Fibroblast of the aortic adventitia (primary cell): ENCODE results near the gene TEC. TPM values are rescaled to one million over a fixed set of nuclear protein-coding genes. Genes with fewer than 3 reads are reported as not detected.
"Not testable (repeated sequence)": the region's sequence is repeated elsewhere in the genome, so short reads cannot be mapped to it uniquely, and the experiment has no call there.

Experiments
- DNase-seq: peaks from one replicate; pipeline ENCODE4 v3.0.0-alpha.2; 2010; ENCODE audit warnings: low read depth
- H3K4me3 ChIP-seq: 2 replicates; pipeline ENCODE4 v1.5.1; 2011; ENCODE audit warnings: low read depth, mild to moderate bottlenecking, control low read depth, low read length, moderate library complexity
- total RNA-seq: library from RNA; depleted of rRNA; stranded (reverse); fragments of >200 nt; gene quantifications from 2 replicates; pipeline ENCODE4 v1.2.3, GENCODE V29; 2012; ENCODE audit warnings: low replicate concordance
- TF ChIP-seq, protein P1 (sequence below): IDR thresholded peaks from 2 replicates; pipeline ENCODE4 v1.5.1; 2011; ENCODE audit warnings: mild to moderate bottlenecking, low read length, control low read depth, inconsistent platforms; ENCODE audit not compliant: insufficient read depth

Gene TEC
- total RNA-seq = 0.72 and 3.5 TPM in 2 replicates

DNA sequence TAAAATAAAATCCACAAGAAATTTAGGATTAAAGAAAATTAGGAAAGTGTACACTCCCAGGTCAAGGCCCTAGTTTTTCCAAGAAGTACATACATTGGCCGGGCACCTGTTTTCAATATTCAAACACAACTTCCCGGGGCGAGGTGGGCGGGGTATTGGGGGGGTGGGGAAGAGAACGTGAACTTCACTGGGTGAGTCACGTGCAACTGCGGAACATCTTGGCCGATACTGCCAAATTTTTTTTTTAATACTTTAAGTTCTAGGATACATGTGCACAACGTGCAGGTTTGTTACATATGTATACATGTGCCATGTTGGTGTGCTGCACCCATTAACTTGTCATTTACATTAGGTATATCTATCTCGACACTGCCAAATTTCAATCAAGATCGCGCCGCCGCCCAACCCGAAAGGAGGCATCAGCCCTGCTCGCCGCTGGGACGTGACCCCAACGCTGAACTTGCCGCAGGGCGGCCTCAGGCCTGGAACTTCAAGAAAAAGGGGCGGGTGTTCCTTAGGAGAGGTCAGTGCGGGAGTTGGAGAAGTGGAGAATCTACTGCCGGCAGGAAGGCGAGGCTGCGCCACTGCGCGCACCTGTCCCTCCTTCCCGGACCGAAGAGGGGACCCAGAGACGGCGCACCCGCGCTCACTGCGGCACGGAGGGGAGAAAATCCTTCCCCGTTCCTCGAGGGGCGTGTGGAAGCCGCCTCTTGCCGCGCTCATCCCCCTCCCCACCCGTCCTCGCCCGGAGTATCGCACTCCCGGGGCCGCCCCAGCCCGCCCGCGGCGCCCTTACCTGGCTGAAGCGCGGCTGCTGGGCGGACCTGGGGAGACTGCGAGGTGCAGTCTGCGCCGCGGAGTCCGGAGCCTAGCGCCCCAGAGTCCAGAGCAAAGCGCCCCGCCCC, at the start of gene TEC:
Gene TEC (minus strand): TSS at position 883 of the 905 bp plus-strand sequence. CDS start 41,224 bp downstream, outside the sequence.
- no peak for DNase-seq
- TF ChIP-seq, protein P1, sequence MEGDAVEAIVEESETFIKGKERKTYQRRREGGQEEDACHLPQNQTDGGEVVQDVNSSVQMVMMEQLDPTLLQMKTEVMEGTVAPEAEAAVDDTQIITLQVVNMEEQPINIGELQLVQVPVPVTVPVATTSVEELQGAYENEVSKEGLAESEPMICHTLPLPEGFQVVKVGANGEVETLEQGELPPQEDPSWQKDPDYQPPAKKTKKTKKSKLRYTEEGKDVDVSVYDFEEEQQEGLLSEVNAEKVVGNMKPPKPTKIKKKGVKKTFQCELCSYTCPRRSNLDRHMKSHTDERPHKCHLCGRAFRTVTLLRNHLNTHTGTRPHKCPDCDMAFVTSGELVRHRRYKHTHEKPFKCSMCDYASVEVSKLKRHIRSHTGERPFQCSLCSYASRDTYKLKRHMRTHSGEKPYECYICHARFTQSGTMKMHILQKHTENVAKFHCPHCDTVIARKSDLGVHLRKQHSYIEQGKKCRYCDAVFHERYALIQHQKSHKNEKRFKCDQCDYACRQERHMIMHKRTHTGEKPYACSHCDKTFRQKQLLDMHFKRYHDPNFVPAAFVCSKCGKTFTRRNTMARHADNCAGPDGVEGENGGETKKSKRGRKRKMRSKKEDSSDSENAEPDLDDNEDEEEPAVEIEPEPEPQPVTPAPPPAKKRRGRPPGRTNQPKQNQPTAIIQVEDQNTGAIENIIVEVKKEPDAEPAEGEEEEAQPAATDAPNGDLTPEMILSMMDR = no peak
- peak within 1 kb of the TSS; percentile 70 for H3K4me3 ChIP-seq

DNA sequence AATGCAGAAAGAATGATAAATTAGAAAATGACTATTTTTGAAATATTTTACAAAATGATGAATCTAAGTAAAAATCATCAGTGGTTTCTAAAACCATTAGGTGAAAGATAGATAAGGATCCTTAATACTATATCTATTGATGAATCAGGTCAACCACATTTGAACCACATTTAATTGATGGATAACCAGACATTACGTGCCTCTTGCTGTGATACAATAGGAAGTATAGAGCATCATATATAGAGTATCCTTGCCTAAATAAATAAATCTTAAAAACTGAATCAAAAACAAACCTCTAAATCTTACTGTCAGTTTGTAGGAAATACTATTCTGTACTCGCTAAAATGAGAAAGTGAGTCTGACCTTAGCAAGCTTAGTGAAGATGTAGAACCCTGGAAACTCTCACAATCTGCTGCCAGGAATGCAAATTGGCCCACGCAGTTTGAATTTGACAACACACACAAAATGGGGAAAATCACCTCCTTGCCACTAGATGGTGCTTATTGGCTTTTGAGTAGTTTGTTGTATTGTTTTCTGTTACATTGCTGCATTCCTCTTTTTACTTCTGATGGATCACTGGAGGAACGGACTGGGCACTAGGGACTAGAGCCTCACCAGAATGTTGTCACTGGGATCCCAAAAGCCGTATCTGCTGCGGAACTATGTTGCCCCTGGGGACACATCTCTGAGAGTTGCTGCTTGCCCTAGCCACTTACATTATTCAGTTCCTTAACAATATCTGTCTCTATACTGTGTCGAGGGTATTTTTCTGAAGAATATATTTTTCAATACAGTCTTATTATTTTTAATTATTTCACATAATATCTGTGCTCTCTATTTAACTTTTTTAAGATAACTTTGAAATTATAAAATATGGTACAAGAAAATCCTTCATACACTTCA, 46.3 kb upstream of the TEC start:
- peak; percentile 84 for DNase-seq

DNA sequence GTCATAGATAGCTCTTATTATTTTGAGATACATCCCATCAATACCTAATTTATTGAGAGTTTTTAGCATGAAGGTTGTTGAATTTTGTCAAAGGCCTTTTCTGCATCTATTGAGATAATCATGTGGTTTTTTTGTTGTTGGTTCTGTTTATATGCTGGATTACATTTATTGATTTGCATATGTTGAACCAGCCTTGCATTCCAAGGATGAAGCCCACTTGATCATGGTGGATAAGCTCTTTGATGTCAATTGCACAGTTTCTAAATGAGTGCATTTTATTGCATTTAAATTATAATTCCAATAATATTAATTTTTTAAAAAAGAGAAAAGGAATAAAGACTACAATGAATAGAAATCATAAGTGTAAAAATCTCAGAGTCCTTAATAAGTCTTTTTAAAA, 45.1 kb upstream of the TEC start:
- DNase-seq, H3K4me3 ChIP-seq: not testable (repeated sequence)

More for the DNA sequence above, 46.3 kb upstream of the TEC start:
- H3K4me3 ChIP-seq = no peak overlapping the region
- TF ChIP-seq, protein P1 = peak; percentile 80

DNA sequence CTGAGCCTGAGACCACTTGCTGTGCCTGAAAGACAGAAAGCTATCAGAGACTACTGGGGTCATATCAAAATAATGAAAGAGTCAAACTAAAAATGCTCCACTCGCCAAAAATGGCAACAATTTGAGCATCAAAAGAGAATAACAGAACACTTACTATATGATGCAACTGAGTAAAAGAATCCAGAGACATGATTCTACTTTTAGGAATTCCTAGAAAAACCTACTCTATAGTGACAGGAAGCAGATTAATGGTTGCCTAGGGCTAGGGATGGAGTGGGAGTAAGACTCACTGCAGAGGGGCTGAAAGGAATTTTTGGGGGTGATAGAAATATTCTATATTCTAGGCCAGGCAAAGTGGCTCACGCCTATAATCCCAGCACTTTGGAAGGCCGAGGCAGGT, 42.3 kb upstream of the TEC start:
- DNase-seq = no peak
- H3K4me3 ChIP-seq = no peak overlapping the region

DNA sequence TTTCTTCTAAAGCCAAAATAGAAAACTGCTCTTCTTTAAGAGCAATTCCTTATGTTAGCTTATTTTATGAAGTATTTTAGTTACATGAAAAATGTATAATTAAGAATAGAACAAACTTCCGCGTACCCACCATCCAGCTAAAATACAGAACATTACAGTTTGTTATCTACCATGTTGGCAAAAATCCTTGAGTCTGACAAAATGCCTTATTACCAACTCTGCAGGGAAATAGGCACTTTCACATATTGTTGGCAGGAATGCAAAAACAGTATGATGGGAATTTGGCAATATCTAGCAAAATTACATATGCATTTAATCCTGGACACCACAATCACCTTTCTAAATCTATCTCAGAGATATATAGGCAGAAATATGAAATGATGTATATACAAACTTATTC, 39.3 kb upstream of the TEC start:
- no peak overlapping the region for H3K4me3 ChIP-seq

More for the DNA sequence above, 42.3 kb upstream of the TEC start:
- TF ChIP-seq, protein P1 = no peak

DNA sequence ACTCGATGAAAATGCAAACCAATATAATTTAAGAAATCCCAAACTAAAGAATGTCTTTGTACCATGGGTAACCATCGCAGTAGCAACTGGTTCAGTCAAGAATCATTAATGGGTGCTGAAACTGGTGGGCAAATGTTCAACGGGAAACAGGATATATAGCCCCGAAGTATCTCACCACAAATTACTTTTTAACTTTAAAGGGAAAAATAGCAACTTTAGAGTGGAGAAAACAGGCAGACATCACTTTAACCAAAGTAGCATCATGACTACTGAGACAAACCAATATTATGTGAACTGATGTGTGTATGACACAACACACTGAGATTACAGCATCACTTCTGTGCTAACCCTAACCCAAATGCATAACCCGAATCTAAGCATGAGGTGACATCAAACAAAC, 37.9 kb upstream of the TEC start:
- TF ChIP-seq, protein P1 = no peak
- no peak for DNase-seq
- no peak overlapping the region for H3K4me3 ChIP-seq

More for the DNA sequence above, 39.3 kb upstream of the TEC start:
- no peak for DNase-seq
- TF ChIP-seq, protein P1 = no peak

DNA sequence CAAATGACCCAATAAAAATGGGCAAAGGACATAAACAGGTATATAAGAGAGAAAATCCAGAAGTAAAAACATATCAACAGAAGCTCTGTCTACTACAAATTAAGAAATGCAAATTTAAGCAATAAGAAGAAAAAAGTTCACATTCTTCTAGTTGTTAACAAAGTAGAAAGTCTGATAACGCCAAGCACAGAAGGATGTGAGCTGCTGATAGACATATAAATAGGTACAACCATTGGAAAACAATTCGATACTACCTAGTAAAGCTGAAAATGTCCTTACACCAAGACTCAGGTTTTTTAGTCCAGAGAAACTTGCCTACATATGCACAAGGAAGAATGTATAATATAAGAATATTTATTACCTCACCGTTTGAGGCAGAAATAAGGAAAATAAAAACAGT, 35.9 kb upstream of the TEC start:
- TF ChIP-seq, protein P1 = no peak
- no peak for DNase-seq

More for the DNA sequence above, 35.9 kb upstream of the TEC start:
- no peak overlapping the region for H3K4me3 ChIP-seq
